GM19351 (cell line): ENCODE measurements around the gene RTN4IP1.

Experiments
- ATAC-seq: cut with Tn5 transposase; IDR thresholded peaks from one replicate; pipeline ENCODE4 v1.9.1; 2021; ENCODE audit warnings: mild to moderate bottlenecking, moderate library complexity; ENCODE audit not compliant: unreplicated experiment

The RTN4IP1 gene

GRCh38 chr6:106629103-106629858, at the start of gene RTN4IP1, which contains the start of gene QRSL1:
RTN4IP1 (minus strand) TSS chr6:106629498; CDS start chr6:106629021, 477 bp downstream.
QRSL1 (plus strand) TSS chr6:106629578; CDS start chr6:106629682, 104 bp downstream.
- peak; percentile 82 for ATAC-seq

GRCh38 chr6:106677282-106677681, 48.0 kb upstream of the RTN4IP1 start:
- no peak for ATAC-seq

GRCh38 chr6:106674541-106675229, 45.4 kb upstream of the RTN4IP1 start:
- ATAC-seq = no peak

- no peak for ATAC-seq
Observed at GRCh38 chr6:106671651-106672050, 42.4 kb upstream of the RTN4IP1 start.

- no peak for ATAC-seq
Observed at GRCh38 chr6:106670236-106670635, 40.9 kb upstream of the RTN4IP1 start.

- ATAC-seq = no peak
Observed at GRCh38 chr6:106667022-106667402, 37.7 kb upstream of the RTN4IP1 start.

- peak; percentile 99 for ATAC-seq
Observed at GRCh38 chr6:106666282-106667021, 37.2 kb upstream of the RTN4IP1 start.

- ATAC-seq = no peak
Observed at GRCh38 chr6:106662458-106662857, 33.2 kb upstream of the RTN4IP1 start.

- no peak for ATAC-seq
Observed at GRCh38 chr6:106659859-106660258, 30.6 kb upstream of the RTN4IP1 start.

GRCh38 chr6:106658469-106658868, 29.2 kb upstream of the RTN4IP1 start:
- ATAC-seq = no peak

GRCh38 chr6:106648651-106649308, 19.5 kb upstream of the RTN4IP1 start:
- peak; percentile 87 for ATAC-seq

- ATAC-seq = no peak
Observed at GRCh38 chr6:106643061-106643460, 13.8 kb upstream of the RTN4IP1 start.

- ATAC-seq = no peak
Observed at GRCh38 chr6:106642476-106642875, 13.2 kb upstream of the RTN4IP1 start.

- ATAC-seq = no peak
Observed at GRCh38 chr6:106639812-106640211, 10.5 kb upstream of the RTN4IP1 start.

GRCh38 chr6:106637717-106638341, 8.5 kb upstream of the RTN4IP1 start:
- ATAC-seq = peak; percentile 76

GRCh38 chr6:106637051-106637716, 7.9 kb upstream of the RTN4IP1 start:
- peak; percentile 25 for ATAC-seq

GRCh38 chr6:106634565-106634964, 5.3 kb upstream of the RTN4IP1 start:
- ATAC-seq = no peak

GRCh38 chr6:106631346-106631745, 2.0 kb upstream of the RTN4IP1 start:
- no peak for ATAC-seq

- no peak for ATAC-seq
Observed at GRCh38 chr6:106630366-106630765, 1.1 kb upstream of the RTN4IP1 start.

- ATAC-seq = no peak
Observed at GRCh38 chr6:106629859-106630163, 513 bp upstream of the RTN4IP1 start.
